MCF 10A (cell line): ENCODE results near the gene GMIP. TPM values are rescaled to one million over a fixed set of nuclear protein-coding genes. Genes with fewer than 3 reads are reported as not detected.
A peak's percentile ranks its signal among the peaks of the same experiment; 100 is the strongest.

Experiments
- BruUV-seq: library from RNA; stranded (reverse); fragments of 400-500 nt; replicated peaks from 2 replicates; lab custom pipeline; 2021; lab: Mats Ljungman, UMichigan
- CTCF ChIA-PET: fragments of 300-600 bp; sonication (Branson Sonifier 250); formaldehyde crosslinking; extraction: SDS; loops from one replicate; lab custom pipeline; 2021; ENCODE audit warnings: antibody characterized with exemption, inconsistent platforms; lab: Yijun Ruan, JAX
- POLR2A ChIA-PET: fragments of 300-600, 350-650 bp; sonication (Branson Sonifier 250); formaldehyde crosslinking; extraction: SDS; loops from one replicate; lab custom pipeline; 2020; ENCODE audit warnings: antibody characterized with exemption, inconsistent platforms; lab: Yijun Ruan, JAX
- DNase-seq: peaks from one replicate; pipeline ENCODE4 v3.0.0-alpha.2; 2018; ENCODE audit not compliant: unreplicated experiment
- H3K27ac Mint-ChIP-seq: one replicate; pipeline ENCODE4 v1.8.0; 2022; ENCODE audit warnings: mild to moderate bottlenecking, low read depth, mixed read lengths; ENCODE audit not compliant: unreplicated experiment
- H3K27me3 Mint-ChIP-seq: one replicate; pipeline ENCODE4 v1.8.0; 2022; ENCODE audit warnings: mixed read lengths; ENCODE audit not compliant: insufficient read depth, unreplicated experiment
- H3K36me3 Mint-ChIP-seq: one replicate; pipeline ENCODE4 v1.8.0; 2022; ENCODE audit warnings: mild to moderate bottlenecking, moderate library complexity, mixed read lengths; ENCODE audit not compliant: insufficient read depth, unreplicated experiment
- H3K4me1 Mint-ChIP-seq: one replicate; pipeline ENCODE4 v1.8.0; 2022; ENCODE audit warnings: mixed read lengths; ENCODE audit not compliant: insufficient read depth, unreplicated experiment
- H3K4me3 Mint-ChIP-seq: one replicate; pipeline ENCODE4 v1.8.0; 2022; ENCODE audit warnings: mild to moderate bottlenecking, moderate library complexity, mixed read lengths; ENCODE audit not compliant: unreplicated experiment
- H3K9me3 Mint-ChIP-seq: one replicate; pipeline ENCODE4 v1.8.0; 2022; ENCODE audit warnings: mixed read lengths; ENCODE audit not compliant: unreplicated experiment
- intact Hi-C: fragments of 100-400 bp; cut with micrococcal nuclease; formaldehyde crosslinking; loops from 2 replicates; pipeline ENCODE4 v1.14.1; 2022
- total RNA-seq: library from RNA; stranded (reverse); gene quantifications from 2 replicates; pipeline ENCODE4 v1.2.3, GENCODE V29; 2022
- TF ChIP-seq, protein P1 (sequence below): fragments of 200-600 bp; IDR thresholded peaks from one replicate; pipeline ENCODE4 v1.8.0; 2022; ENCODE audit warnings: antibody characterized with exemption, mild to moderate bottlenecking; ENCODE audit not compliant: unreplicated experiment

GMIP gene
- total RNA-seq, 1 experiment from 2014 or later, result 10.1 TPM

DNA sequence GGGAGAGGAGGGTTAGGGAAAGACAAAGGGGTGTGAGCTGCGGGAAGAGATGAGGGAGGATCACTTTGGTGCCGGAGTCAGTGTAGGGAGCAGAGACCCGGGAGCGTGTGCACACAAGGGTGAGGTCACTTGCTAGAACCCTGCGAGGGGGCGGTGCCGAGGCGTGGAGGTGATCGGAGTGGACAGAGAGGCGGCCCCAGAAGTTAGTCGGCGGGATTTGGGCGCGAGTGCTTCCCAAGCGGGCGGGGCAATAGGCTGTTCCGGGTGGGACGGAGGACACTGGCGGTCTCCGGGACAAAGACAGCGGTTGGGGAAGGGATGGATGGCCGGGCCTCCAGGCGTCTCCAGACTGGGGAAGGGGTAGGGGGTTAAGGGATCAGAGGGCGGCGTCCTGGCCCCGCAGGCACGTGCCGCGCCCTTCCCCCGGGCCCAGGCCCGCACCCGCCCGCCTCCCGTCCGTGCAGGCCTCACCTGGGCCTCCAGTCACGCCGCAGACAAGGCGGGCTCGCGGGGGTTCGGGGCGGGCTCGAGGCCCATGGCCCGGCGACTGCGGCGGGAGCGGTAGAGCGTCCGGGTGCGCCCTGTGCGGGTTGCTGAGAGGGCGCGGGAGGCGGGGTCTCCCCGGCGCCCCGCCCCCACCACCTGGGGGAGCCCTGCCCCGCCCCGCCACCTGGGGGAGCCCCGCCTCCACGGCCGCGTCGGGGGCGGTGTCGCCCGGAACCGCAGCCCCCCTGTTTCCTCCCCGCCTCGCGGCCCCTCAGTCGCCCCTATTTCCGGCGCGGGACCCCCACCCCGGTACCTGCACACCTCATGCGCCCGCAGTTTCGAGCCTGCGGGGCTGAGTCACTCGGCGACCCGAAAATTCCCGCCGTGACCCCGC lies 15.6 kb downstream of the GMIP start, which contains the start of gene LPAR2:
Gene LPAR2 (minus strand): TSS at position 600 of the 880 bp plus-strand sequence. CDS start 945 bp downstream, outside the sequence.
- peaks cover 30% of the 10 kb centered on the region for H3K36me3 Mint-ChIP-seq
- peak; percentile 52 for DNase-seq
- ChIA-PET CTCF (interaction anchor here (0.5 to 2.1 kb wide), 11 partner anchors 11 to 185 kb away, joined by 3 to 13 read pairs (median 4); no protein-coding TSS in a partner anchor), POLR2A (interaction anchor here (0.5 to 2.2 kb wide), 16 partner anchors 11 to 162 kb away, joined by 3 to 16 read pairs (median 4); partner anchors contain the start of genes ATP13A1 and NDUFA13)
- TF ChIP-seq, protein P1, sequence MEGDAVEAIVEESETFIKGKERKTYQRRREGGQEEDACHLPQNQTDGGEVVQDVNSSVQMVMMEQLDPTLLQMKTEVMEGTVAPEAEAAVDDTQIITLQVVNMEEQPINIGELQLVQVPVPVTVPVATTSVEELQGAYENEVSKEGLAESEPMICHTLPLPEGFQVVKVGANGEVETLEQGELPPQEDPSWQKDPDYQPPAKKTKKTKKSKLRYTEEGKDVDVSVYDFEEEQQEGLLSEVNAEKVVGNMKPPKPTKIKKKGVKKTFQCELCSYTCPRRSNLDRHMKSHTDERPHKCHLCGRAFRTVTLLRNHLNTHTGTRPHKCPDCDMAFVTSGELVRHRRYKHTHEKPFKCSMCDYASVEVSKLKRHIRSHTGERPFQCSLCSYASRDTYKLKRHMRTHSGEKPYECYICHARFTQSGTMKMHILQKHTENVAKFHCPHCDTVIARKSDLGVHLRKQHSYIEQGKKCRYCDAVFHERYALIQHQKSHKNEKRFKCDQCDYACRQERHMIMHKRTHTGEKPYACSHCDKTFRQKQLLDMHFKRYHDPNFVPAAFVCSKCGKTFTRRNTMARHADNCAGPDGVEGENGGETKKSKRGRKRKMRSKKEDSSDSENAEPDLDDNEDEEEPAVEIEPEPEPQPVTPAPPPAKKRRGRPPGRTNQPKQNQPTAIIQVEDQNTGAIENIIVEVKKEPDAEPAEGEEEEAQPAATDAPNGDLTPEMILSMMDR, result no peak
- peak within 1 kb of the TSS; percentile 77 for H3K27ac Mint-ChIP-seq
- peaks cover 13% of the 10 kb centered on the region for H3K4me1 Mint-ChIP-seq
- peak within 1 kb of the TSS; percentile 75 for H3K4me3 Mint-ChIP-seq
- BruUV-seq, result no TSS peak
- no peaks in the 10 kb centered on the region for H3K27me3 Mint-ChIP-seq
- intact Hi-C loops, result loop anchor here (5.0 kb wide), 1 partner anchor 76 kb away; no protein-coding TSS in a partner anchor
- no peaks in the 10 kb centered on the region for H3K9me3 Mint-ChIP-seq

DNA sequence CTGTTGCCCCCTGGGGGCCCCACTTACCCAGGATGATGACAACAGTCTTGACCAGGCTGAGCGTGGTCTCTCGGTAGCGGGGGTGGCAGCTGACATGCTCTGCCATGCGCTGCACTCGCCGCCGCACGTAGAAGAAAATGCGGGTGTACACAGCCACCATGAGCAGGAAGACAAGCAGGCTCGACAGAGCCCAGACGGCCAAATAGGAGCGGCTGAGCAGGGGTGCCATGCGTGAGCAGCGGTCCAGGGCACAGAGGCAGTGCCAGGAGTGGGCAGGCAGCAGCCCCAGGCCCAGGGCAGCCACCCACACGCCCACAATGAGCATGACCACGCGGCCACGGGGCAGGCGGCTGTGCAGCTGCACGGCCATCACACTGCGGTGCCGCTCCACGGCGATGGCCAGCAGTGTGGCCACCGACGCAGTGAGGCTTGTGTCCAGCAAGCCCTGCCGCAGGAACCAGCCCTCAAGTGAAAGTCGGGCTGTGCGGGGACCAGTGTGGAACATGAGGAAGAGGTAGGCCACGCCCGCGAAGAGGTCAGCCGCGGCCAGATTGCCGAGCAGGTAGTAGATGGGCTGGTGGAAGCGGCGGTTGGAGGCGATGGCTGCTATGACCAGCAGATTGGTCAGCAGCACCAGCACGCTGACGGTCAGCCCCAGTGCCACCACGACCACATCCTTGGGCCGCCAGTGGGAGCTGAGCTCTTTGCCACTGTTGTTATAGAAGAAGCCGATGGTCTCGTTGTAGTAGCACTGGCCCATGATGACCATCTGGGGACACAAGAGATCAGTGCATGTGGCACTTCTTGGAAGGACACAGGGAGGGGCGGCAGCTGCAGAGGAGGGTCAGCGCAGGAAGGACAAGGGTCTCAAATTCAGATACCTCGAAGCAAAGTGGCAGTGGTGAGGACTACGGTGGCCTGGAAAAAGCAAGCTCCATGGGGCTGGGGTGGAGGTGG lies 16.7 kb downstream of the GMIP start:
- Mint-ChIP-seq H3K27me3 (no peaks in the 10 kb centered on the region), H3K4me3 (peak overlapping the region; percentile 75), H3K27ac (peak overlapping the region; percentile 37), H3K9me3 (no peaks in the 10 kb centered on the region), H3K36me3 (peaks cover 29% of the 10 kb centered on the region), H3K4me1 (peaks cover 13% of the 10 kb centered on the region)
- DNase-seq, result no peak
- TF ChIP-seq, protein P1, result no peak
- POLR2A ChIA-PET, result interaction anchor here (0.8 to 2.2 kb wide), 5 partner anchors 10 to 110 kb away, joined by 4 to 16 read pairs (median 7); partner anchors contain the start of gene NDUFA13
- CTCF ChIA-PET, result interaction anchor here (0.6 to 2.1 kb wide), 4 partner anchors 21 to 94 kb away, joined by 3 to 9 read pairs (median 3); no protein-coding TSS in a partner anchor
- BruUV-seq, result no TSS peak
- intact Hi-C loops, result loop anchor here (5.0 kb wide), 1 partner anchor 74 kb away; no protein-coding TSS in a partner anchor

DNA sequence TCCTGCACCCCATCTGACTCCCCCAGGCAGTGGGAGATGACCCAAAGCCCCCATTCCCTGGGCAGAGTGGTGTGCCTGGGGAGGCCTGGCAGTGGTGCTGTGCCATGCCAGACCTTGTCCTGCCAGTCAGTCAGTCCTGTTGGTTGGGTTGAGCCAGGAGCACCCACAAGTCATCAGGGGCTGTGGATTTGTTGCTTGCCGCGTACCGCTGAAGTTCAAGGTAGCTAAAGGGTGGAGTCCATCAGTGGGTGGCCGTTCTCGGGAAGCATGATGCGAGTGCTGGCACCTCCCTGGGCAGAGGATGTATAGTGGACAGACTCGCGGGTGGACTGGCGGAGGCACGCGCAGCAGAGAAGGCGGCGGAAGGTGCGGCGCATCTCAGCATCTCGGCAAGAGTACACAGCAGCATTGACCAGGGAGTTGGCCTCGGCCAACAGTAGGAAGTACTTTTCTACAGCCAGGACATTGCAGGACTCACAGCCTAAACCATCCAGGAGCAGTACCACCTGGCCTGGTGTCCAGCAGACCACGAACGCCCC lies 19.4 kb downstream of the GMIP start:
- intact Hi-C loops, result no loop called here

More for the DNA sequence above, 19.4 kb downstream of the GMIP start:
- no peak overlapping the region for H3K27ac Mint-ChIP-seq
- peaks cover 13% of the 10 kb centered on the region for H3K4me1 Mint-ChIP-seq
- CTCF ChIA-PET, result interaction anchor here (0.7 to 2.5 kb wide), 2 partner anchors 38 to 92 kb away, joined by 3 to 9 read pairs; no protein-coding TSS in a partner anchor
- H3K36me3 Mint-ChIP-seq, result peaks cover 24% of the 10 kb centered on the region
- H3K27me3 Mint-ChIP-seq, result no peaks in the 10 kb centered on the region
- POLR2A ChIA-PET, result interaction anchor here (1.0 to 1.6 kb wide), 2 partner anchors 10 to 17 kb away, joined by 4 read pairs; no protein-coding TSS in a partner anchor
- no TSS peak for BruUV-seq
- DNase-seq, result no peak
- TF ChIP-seq, protein P1, result no peak
- no peak overlapping the region for H3K4me3 Mint-ChIP-seq
- no peaks in the 10 kb centered on the region for H3K9me3 Mint-ChIP-seq
